ENCODE measurements around the gene CCDC60. TPM values are rescaled to one million over a fixed set of nuclear protein-coding genes. Genes with fewer than 3 reads are reported as not detected.

CCDC60 gene
- total RNA-seq, 2 donors from 2014 or later: 4.3 to 4.9 TPM

DNA sequence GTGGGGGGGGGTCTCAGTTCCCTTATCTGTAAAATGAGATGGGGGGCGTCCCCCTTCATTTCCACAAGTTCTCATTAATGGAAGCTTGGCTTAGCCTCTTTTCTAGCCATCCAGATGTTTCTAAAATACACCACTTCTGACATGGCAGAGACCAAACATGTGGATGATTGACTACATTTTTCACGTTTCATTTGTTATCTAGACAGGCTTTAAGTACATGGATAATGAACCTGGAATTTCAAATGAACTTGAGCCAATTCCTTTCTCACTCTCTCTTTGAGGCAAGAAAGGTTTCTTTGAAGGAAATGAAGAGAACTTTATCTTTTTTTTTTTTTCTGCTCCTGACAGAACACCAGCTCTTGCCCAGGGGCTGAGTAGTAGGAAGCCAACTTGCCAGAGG lies 39.1 kb downstream of the CCDC60 start:
- intact Hi-C loops (cut with DNase I): loop anchor here (5.0 kb wide), 3 partner anchors 39 to 196 kb away; partner anchors contain the start of gene HSPB8
- H3K27me3 ChIP-seq (replicated peaks; ENCODE audit: insufficient read depth): no peaks in the 10 kb centered on the region
- DNase-seq (ENCODE audit: low spot score): no peak
- no peaks in the 10 kb centered on the region for H3K36me3 ChIP-seq
- H3K4me1 ChIP-seq (replicated peaks): no peaks in the 10 kb centered on the region
- no peak overlapping the region for H3K27ac ChIP-seq
- no peaks in the 10 kb centered on the region for H3K9me3 ChIP-seq
- H3K4me3 ChIP-seq: no peak overlapping the region
- no peak for TF ChIP-seq POLR2AphosphoS5 (IDR thresholded peaks at IDR 0.05)
- TF ChIP-seq, protein P1, sequence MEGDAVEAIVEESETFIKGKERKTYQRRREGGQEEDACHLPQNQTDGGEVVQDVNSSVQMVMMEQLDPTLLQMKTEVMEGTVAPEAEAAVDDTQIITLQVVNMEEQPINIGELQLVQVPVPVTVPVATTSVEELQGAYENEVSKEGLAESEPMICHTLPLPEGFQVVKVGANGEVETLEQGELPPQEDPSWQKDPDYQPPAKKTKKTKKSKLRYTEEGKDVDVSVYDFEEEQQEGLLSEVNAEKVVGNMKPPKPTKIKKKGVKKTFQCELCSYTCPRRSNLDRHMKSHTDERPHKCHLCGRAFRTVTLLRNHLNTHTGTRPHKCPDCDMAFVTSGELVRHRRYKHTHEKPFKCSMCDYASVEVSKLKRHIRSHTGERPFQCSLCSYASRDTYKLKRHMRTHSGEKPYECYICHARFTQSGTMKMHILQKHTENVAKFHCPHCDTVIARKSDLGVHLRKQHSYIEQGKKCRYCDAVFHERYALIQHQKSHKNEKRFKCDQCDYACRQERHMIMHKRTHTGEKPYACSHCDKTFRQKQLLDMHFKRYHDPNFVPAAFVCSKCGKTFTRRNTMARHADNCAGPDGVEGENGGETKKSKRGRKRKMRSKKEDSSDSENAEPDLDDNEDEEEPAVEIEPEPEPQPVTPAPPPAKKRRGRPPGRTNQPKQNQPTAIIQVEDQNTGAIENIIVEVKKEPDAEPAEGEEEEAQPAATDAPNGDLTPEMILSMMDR (IDR thresholded peaks at IDR 0.05): no peak
- no peak for TF ChIP-seq POLR2A (IDR thresholded peaks at IDR 0.05)
- 41% methylated on average over 2 of the region's 2 CpGs for WGBS

DNA sequence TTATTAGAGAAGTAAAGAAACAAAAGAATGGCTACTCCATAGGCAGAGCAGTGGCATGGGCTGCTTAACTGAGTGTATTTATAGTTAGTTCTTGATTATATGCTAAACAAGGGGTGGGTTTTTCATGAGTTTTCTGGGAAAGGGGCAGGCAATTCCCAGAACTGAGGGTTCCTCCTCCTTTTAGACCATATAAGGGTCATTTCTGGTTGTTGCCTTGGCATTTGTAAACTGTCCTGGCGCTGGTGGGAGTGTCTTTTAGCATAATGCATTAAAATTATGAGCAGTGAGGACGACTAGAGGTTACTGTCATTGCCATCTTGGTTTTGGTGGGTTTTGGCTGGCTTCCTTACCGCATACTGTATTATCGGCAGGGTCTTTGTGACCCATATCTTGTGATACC lies 40.1 kb downstream of the CCDC60 start:
- H3K9me3 ChIP-seq: no peaks in the 10 kb centered on the region
- H3K27ac ChIP-seq: no peak overlapping the region
- intact Hi-C loops (cut with DNase I): loop anchor here (5.0 kb wide), 3 partner anchors 38 to 197 kb away; partner anchors contain the start of gene HSPB8
- H3K4me3 ChIP-seq: no peak overlapping the region
- TF ChIP-seq, protein P1 (IDR thresholded peaks at IDR 0.05): no peak
- TF ChIP-seq POLR2AphosphoS5 (IDR thresholded peaks at IDR 0.05): no peak
- no peak for TF ChIP-seq POLR2A (IDR thresholded peaks at IDR 0.05)
- no peaks in the 10 kb centered on the region for H3K4me1 ChIP-seq (replicated peaks)
- WGBS: 94% methylated on average over 4 of the region's 4 CpGs
- no peaks in the 10 kb centered on the region for H3K27me3 ChIP-seq (replicated peaks; ENCODE audit: insufficient read depth)
- DNase-seq (ENCODE audit: low spot score): no peak
- H3K36me3 ChIP-seq: no peaks in the 10 kb centered on the region

DNA sequence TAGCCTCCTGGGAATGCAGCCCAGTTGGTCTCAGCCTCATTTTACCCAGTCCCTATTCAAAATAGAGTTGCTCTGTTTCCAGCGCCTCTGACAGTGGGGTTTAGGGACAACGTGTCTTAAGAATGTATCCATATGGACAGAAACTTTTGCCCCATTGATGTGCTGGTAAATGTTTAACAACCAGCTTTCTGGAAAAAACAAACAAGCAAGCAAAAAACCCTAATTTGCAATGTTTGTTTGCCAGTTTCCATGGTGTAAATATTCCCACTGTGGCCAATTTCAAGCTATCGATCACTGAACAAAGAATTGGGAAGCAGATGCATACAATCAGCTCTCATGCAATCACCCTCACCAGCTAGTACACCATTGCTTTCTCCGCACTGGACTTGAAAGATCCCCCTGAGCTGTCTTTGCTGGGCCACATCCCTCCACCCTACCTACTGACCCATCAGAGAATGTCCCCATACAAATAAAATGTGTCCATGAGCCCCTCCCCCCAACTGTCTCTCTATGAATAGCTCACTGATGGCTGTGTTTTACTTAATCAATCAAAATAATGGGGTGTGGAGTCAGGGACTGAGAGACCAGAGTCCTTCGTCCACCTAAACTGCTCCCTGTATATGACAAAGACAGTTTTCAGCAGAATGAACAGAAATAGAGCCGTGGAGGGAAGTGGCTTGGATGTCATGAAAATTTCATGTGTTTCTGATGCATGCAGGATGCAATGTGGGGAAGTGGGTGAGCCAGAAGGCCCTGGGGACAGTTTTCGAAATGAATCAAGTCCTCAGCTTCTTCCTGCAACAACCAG lies 40.8 kb downstream of the CCDC60 start:
- no peak overlapping the region for H3K27ac ChIP-seq
- DNase-seq (ENCODE audit: low spot score): no peak
- intact Hi-C loops (cut with DNase I): no loop called here
- H3K9me3 ChIP-seq: no peaks in the 10 kb centered on the region
- no peaks in the 10 kb centered on the region for H3K27me3 ChIP-seq (replicated peaks; ENCODE audit: insufficient read depth)
- H3K36me3 ChIP-seq: no peaks in the 10 kb centered on the region
- 85% methylated on average over 7 of the region's 7 CpGs for WGBS
- TF ChIP-seq POLR2A (IDR thresholded peaks at IDR 0.05) (no peak), POLR2AphosphoS5 (IDR thresholded peaks at IDR 0.05) (no peak)
- TF ChIP-seq, protein P1 (IDR thresholded peaks at IDR 0.05): no peak
- no peaks in the 10 kb centered on the region for H3K4me1 ChIP-seq (replicated peaks)
- no peak overlapping the region for H3K4me3 ChIP-seq

DNA sequence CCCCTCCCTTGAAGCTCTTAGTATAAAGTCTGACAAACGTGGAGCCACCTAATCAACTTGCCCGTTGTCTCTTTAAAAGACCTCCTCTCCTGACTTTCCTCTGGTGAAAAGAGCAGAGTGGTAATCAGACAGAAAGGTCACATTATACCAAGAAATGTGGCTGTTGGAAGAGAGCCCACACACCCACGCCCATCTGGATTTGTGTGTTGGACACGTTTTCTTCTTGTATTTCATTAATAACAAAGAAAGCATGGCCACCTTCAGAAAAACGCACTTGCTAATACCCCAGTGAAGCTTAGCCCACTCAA lies 41.3 kb downstream of the CCDC60 start:
- H3K36me3 ChIP-seq: no peaks in the 10 kb centered on the region
- no peaks in the 10 kb centered on the region for H3K4me1 ChIP-seq (replicated peaks)
- H3K27ac ChIP-seq: no peak overlapping the region
- no peaks in the 10 kb centered on the region for H3K9me3 ChIP-seq
- H3K4me3 ChIP-seq: no peak overlapping the region
- H3K27me3 ChIP-seq (replicated peaks; ENCODE audit: insufficient read depth): no peaks in the 10 kb centered on the region
- WGBS: 17% methylated on average over 5 of the region's 5 CpGs
- intact Hi-C loops (cut with DNase I): no loop called here
- no peak for TF ChIP-seq POLR2A (IDR thresholded peaks at IDR 0.05)
- TF ChIP-seq, protein P1 (IDR thresholded peaks at IDR 0.05): no peak
- TF ChIP-seq POLR2AphosphoS5 (IDR thresholded peaks at IDR 0.05): no peak
- no peak for DNase-seq (ENCODE audit: low spot score)

DNA sequence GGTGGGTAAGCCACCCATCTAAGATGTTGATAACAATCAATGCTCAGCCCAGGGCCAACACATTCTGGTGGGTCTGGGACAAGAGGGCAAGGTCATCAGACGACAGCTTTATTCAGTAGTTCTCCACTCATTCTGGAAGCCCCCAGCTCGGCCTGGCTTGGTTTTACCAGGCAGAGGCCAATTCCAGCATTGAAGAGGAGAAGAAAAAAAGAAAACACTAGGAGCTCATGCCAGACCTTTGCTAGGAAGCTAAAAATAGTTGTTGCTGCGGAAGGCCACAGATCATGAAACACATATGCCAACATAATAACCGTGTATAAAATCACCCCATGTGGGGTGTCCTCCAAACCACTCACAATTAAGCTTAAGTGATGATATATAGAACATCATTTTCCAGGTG lies 44.4 kb downstream of the CCDC60 start:
- intact Hi-C loops (cut with DNase I): no loop called here
- WGBS: 72% methylated on average over 4 of the region's 4 CpGs
- no peak overlapping the region for H3K27ac ChIP-seq

More for the DNA sequence above, 44.4 kb downstream of the CCDC60 start:
- Histone ChIP-seq H3K4me3 (no peak overlapping the region), H3K36me3 (no peaks in the 10 kb centered on the region), H3K4me1 (replicated peaks) (no peaks in the 10 kb centered on the region), H3K27me3 (replicated peaks; ENCODE audit: insufficient read depth) (no peaks in the 10 kb centered on the region), H3K9me3 (no peaks in the 10 kb centered on the region)
- TF ChIP-seq POLR2AphosphoS5 (IDR thresholded peaks at IDR 0.05) (no peak), POLR2A (IDR thresholded peaks at IDR 0.05) (no peak)
- TF ChIP-seq, protein P1 (IDR thresholded peaks at IDR 0.05): no peak
- no peak for DNase-seq (ENCODE audit: low spot score)

All from prostate gland (tissue), 2 donors.